Ishikawa (cell line): ENCODE measurements around the gene CROCC.

Experiments used
- CEBPB ChIP-seq: IDR thresholded peaks from 2 replicates; pipeline ENCODE4 v1.6.1; 2012
- CREB1 ChIP-seq: IDR thresholded peaks from 2 replicates; pipeline ENCODE4 v1.6.1; 2012; ENCODE audit warnings: low read depth
- EGR1 ChIP-seq: IDR thresholded peaks from 2 replicates; pipeline ENCODE4 v1.6.1; 2012
- EP300 ChIP-seq: IDR thresholded peaks from 2 replicates; pipeline ENCODE4 v1.6.1; 2012; ENCODE audit warnings: borderline replicate concordance
- FOXM1 ChIP-seq: IDR thresholded peaks from 2 replicates; pipeline ENCODE4 v1.6.1; 2012; ENCODE audit warnings: low read depth, borderline replicate concordance
- MAX ChIP-seq: IDR thresholded peaks from 2 replicates; pipeline ENCODE4 v1.6.1; 2012
- NFIC ChIP-seq: IDR thresholded peaks from 2 replicates; pipeline ENCODE4 v1.6.1; 2012
- RAD21 ChIP-seq: IDR thresholded peaks from 2 replicates; pipeline ENCODE4 v1.6.1; 2012; ENCODE audit warnings: low read depth
- REST ChIP-seq: IDR thresholded peaks from 2 replicates; pipeline ENCODE4 v1.6.1; 2012; ENCODE audit warnings: low read depth, mild to moderate bottlenecking
- TAF1 ChIP-seq: IDR thresholded peaks from 2 replicates; pipeline ENCODE4 v1.6.1; 2012; ENCODE audit warnings: low read depth, mild to moderate bottlenecking
- TCF12 ChIP-seq: IDR thresholded peaks from 2 replicates; pipeline ENCODE4 v1.6.1; 2012; ENCODE audit warnings: low read depth
- TEAD4 ChIP-seq: IDR thresholded peaks from 2 replicates; pipeline ENCODE4 v1.6.1; 2012
- YY1 ChIP-seq: IDR thresholded peaks from 2 replicates; pipeline ENCODE4 v1.6.1; 2012; ENCODE audit warnings: low read depth
- ZBTB7A ChIP-seq: IDR thresholded peaks from 2 replicates; pipeline ENCODE4 v1.6.1; 2012; ENCODE audit warnings: low read depth
- TF ChIP-seq, protein P1 (sequence below): IDR thresholded peaks from 2 replicates; pipeline ENCODE4 v1.6.1; 2012

The CROCC gene

DNA sequence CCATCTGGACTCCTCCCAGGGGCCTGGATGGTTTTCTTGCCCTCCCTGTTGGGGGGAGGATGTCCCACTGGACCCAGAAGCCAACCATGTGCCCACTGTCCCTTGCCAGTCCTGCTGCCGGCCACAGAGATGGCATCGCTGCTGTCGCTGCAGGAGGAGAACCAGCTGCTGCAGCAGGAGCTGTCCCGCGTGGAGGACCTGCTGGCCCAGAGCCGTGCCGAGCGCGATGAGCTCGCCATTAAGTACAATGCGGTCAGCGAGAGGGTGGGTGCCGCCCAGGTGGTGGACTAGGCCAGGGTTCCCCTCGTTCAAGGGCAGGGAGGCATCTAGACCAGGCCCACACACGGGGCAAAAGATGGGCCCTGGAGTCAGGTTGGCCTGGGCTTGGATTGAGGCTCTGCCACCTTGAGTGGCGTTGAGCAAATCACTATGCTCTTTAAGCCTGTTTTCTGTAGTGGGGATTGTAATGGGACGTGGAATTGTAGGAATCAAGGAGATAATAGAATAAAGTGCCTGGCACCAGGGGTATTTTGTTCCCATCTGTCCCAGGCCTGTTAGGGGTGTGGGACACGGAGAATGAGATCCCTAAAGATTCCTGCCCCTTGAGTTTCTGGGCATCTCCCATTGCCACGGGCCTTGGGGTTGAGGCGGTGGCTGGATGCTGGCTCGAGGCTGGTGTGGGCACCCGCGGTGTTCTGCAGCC lies 2.6 kb downstream of the CROCC start:
- TF ChIP-seq NFIC (no peak), EP300 (no peak), MAX (no peak), CEBPB (no peak), ZBTB7A (no peak), CREB1 (no peak), TCF12 (no peak), REST (no peak), TAF1 (no peak), RAD21 (no peak), EGR1 (no peak), YY1 (no peak), FOXM1 (no peak), TEAD4 (no peak)
- TF ChIP-seq, protein P1, sequence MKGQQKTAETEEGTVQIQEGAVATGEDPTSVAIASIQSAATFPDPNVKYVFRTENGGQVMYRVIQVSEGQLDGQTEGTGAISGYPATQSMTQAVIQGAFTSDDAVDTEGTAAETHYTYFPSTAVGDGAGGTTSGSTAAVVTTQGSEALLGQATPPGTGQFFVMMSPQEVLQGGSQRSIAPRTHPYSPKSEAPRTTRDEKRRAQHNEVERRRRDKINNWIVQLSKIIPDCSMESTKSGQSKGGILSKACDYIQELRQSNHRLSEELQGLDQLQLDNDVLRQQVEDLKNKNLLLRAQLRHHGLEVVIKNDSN = no peak

DNA sequence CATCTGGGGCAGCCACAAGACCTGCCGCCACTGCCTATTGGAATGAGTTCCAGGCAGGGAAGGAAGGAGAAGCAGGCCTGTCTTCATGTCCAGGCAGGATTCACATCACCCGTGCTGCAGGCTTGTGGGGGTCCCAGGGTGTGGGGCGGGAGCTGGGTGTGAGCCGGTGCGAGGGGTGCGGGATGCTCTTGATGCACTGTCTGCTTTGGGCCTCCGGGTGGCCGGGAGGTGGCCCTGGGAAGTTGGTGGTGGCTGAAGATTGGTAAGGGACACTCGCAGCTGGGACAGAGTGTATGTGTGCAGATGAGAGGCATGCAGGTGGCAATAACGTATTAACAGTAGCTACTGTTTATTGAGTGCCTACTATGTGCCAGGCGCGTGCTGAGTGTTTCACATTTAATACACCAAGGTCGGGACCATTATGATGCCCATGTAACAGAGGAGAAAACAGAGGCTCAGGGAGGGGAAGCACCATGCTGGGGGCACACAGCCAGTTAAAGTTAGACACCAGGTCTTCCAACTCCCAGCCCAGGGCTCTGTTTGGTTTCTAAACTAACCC lies 3.3 kb downstream of the CROCC start:
- TF ChIP-seq, protein P1 = no peak
- TF ChIP-seq TEAD4 (no peak), EGR1 (no peak), FOXM1 (no peak), ZBTB7A (no peak), CREB1 (no peak), TAF1 (no peak), REST (no peak), YY1 (no peak)

- TF ChIP-seq EGR1 (no peak), ZBTB7A (peak; percentile 22; the same call in 1 of the 2 replicates)
Measured at GRCh38 chr1:16925635-16926490, 4.1 kb downstream of the CROCC start.

GRCh38 chr1:16926491-16927073 lies 4.9 kb downstream of the CROCC start:
- no peak for TF ChIP-seq RAD21
- TF ChIP-seq ZBTB7A = 0 out of 2 replicates have a peak, but pooled peaks have one; percentile 4

DNA sequence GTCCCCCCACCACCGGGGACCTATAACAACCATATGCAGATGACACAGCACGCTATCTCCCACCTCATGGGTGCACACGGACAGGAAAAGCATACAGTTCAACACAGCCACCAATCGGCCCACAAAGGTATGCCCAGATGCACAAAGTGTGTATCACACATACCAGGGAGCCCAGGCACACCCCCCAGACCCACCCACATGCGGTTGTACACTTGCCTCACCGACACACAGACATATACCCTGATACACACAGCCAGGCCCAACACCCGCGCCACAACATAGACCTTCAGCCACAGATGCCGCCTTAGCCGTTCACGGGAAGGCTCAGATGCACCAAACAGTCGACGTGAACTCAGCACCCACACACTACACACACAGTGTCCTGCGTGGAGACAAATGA lies 5.5 kb downstream of the CROCC start:
- TF ChIP-seq RAD21 = no peak
- TF ChIP-seq TCF12 = no peak
- no peak for TF ChIP-seq MAX
